ENCODE results near the gene UTRN.

The UTRN gene

DNA sequence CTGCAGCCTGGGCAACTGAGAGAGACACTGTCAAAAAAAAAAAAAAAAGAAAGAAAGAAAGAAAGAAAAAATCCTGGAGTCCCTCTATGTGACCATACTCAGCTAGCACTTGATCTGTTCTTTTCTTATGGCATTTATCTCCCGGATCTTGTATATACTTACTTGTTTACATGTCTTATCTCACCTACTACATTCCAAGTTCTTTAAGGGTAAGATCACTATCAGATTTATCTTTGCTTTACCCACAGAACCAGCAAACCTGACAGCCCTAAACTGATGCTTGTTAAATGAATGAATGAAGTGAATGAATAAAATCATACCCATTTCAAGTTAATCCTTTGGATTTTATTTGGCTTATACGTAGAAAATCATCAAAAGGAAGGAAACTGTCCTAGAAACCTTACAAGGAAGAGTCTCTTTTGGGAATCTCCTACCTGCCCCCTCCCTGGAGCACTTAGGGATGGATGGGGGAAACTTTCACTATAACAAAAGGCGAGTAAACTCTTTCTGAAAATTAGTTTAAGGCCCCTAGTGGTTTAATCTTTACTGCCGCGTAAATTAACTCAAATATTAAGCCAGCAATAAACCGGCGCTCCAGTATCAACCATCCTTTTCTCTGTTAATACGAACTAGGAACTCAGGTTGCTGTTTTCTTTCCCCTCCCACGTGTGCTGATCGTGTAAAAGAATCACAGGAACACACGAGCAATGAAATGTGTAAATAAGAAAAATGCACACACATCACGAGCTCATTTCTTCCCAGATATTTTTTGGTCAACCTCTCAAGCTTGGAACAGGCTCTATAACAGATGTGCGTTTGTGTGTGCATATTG is 1.3 kb upstream of the UTRN start:
- in situ Hi-C loops (cut with MboI; ENCODE audit: low sequenced_read_pairs), result no loop called here

GRCh38 chr6:144284478-144284782 is 705 bp upstream of the UTRN start:
- in situ Hi-C loops (cut with MboI; ENCODE audit: low sequenced_read_pairs), result no loop called here

DNA sequence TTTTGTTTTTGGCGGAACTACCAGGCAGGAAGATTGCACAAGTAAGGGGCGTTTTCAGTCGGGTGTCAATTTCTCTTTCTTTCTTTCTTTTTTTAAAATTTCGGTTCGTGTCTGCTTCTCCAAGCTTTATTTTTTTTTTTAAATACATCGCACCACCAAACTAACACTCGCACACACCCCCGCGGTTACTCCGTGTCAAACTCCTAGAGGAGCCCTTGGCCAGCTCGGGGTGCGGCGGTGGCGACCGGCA is 338 bp downstream of the UTRN start:
- in situ Hi-C loops (cut with MboI; ENCODE audit: low sequenced_read_pairs), result no loop called here

DNA sequence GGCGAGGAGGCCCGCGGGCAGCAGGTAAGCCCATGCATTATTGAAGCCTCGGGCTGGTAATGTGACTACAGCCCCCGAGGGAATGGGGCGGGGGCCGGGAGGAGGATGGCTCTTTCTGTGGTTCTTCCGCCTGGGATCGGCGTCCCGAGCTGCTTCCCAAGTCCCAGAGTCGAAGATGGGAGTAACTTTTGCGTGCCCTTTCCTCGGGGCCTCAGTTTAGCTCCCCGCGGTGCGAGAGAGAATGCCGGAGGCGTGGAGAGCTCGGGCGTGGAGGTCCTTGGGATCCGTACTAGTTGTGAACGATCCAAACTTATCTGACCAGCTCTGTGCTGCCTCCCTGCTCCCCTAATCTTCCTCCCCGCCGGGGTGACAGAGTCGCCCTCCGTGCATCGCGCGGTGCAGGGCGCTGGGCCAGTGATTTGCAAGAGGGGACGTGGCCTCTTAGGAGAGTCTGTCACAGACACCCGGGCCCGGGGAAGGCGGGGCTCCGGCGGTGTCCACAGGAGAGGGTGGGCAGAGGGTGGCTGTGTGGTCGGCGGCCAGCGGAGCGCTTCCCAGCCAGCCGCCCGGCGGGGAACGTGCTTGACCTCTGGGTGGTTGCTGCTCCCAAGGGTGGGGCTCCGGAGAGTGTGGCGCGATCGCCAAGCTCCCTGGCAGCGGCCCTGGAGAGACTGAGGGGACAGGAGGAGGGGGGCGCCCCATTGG is 815 bp downstream of the UTRN start:
- in situ Hi-C loops (cut with MboI; ENCODE audit: low sequenced_read_pairs), result no loop called here

- in situ Hi-C loops (cut with MboI; ENCODE audit: low sequenced_read_pairs), result no loop called here
Measured at GRCh38 chr6:144286503-144287393, 1.6 kb downstream of the UTRN start.

- in situ Hi-C loops (cut with MboI; ENCODE audit: low sequenced_read_pairs), result no loop called here
Measured at GRCh38 chr6:144289006-144289405, 3.9 kb downstream of the UTRN start.

- in situ Hi-C loops (cut with MboI; ENCODE audit: low sequenced_read_pairs), result no loop called here
Measured at GRCh38 chr6:144292372-144292771, 7.2 kb downstream of the UTRN start.

GRCh38 chr6:144294016-144294415 is 8.9 kb downstream of the UTRN start:
- in situ Hi-C loops (cut with MboI; ENCODE audit: low sequenced_read_pairs), result no loop called here

DNA sequence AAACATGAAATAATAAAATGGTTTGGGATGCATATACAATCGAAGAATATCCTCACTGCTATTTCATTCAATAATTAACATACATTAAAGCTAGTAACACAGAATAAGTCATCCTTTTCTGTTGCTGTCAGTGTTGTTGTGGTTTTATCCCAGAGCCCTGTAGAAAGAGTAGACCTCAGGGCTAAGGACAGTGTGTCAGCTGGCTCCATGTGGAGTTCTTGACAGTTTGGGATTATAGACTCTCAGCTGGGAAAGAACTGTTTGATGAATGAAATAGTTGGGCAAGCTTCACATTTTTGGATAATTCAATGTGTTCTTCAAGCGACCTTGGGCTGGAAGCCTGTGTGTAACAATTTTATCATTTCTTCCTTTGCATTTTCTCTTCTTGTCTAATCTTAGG is 10.1 kb downstream of the UTRN start:
- in situ Hi-C loops (cut with MboI; ENCODE audit: low sequenced_read_pairs), result no loop called here

GRCh38 chr6:144295981-144296767 is 11.0 kb downstream of the UTRN start:
- in situ Hi-C loops (cut with MboI; ENCODE audit: low sequenced_read_pairs), result no loop called here

GRCh38 chr6:144296973-144297372 is 11.8 kb downstream of the UTRN start:
- in situ Hi-C loops (cut with MboI; ENCODE audit: low sequenced_read_pairs), result no loop called here

DNA sequence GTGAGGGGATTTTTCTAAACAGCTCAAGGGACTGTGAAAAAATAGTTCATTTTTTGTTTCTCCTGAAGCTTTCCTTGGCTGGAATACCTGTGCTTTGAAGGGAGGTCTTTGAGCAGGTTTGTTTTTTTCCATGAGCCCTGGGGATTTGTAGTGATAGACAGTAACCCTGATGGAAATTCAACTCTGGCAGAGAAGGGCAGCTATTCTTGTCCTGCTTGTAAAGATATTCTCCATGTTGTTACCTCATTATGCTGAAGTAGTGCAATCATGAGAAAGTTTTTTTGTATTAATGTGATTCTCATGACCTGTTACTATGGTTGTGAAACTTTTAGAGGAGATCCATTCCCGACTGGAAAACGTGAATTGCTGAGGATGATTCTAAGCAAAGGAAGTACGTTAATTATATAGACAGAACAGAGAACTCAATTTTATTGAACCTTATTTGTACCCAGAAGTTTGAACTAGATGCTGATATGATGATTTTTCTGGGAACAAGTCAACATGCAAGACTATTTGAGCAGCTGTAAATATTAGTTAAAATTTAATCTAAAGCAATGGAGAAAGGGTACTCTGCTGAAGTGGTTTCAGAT is 12.5 kb downstream of the UTRN start:
- in situ Hi-C loops (cut with MboI; ENCODE audit: low sequenced_read_pairs), result no loop called here

DNA sequence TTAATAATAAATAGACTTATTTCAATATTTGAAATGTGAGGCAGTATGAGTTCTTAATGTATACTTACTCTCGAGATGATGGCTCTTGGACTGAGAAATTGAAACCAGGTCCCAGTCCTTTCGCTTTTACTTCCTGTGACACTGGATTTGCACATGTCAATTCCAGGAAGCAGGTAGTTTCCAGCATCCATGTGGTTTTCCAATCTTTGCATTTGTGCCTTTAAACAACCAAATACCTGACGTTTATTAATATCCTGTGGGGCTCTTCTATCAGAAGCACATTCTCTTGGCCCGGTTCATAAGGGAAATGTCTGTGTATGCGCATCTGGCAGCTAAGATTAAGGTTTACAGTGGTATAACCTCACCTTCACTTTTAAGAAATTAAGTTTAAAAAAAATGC is 13.1 kb downstream of the UTRN start:
- in situ Hi-C loops (cut with MboI; ENCODE audit: low sequenced_read_pairs), result no loop called here

DNA sequence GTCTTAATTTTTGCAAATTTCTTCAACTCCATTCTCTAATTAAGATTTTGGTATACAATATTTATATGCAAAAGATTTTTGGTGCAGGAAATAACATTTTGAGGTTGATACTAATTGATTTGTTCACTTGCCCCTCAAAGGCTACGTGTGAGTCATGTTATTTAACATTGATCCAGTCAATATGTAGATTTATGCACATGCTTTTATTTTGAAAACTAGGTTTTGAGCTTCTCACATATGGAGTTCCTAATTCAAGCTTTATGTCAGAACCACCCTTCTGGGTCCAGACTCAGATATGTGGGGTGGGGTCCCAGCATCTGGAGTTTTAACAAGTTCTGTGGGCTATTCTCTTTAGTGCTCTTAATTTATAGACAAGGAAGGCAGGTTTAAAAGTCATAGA is 13.8 kb downstream of the UTRN start:
- in situ Hi-C loops (cut with MboI; ENCODE audit: low sequenced_read_pairs), result no loop called here

DNA sequence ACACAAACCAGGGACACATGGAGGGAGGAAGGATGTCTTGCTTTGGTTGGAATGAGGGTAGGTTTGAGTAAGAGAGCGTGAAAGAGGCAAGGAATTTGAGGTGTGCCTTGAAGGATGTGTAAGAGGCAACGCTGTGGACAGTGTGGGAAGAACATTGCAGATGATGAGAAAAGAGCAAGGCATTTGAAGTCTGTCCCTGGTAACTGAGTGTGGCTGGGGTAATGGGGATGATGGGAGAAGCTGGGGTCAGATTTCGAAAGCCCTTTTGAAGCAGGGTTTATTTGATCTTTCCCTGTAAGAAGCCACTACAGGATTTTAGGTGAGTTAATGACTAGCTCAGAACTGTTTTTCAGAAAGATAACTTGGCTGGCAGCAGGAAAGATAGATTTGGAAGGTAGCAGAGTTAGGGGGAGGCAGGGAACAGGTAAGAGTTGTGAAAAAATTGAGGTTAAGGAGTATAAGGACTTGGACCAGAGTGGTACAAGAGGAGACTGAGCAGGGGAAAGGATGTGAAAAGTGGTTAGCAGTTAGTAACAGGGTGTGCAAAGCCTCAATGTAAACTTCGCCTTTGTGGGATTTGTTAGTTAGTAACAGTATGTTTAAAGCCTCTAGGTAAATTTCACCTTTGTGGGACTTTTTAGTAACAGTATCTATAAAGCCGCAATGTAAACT is 17.7 kb downstream of the UTRN start:
- in situ Hi-C loops (cut with MboI; ENCODE audit: low sequenced_read_pairs), result no loop called here

DNA sequence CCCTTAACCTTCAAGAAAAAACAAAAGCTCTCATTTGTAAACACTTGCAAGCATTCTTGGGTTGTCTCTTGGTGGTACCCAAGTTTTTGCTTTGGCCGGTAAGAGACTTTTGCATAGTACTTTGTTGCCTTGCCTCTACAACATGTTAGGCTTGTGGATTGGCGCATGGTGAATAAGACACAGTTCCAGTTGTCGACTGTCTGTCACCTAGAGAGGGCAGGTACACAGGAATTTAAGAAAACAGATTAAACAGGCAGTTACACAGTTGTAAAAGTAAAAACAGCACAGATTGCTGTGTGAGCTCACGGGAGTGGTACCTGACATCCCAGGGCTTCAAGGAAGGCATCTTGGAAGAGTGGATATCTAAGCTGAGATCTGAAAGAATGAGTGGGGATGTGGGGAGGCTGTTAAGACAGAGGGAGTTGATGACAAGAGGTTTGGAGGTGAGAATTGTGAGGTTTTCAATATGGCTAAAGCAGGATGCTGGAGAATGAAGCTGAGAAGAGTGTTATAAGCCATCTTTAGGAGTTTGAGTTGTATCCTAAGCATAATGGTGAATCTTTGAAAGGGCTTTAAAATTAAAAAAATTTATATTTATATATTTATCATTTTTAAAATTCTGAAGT is 19.2 kb downstream of the UTRN start:
- in situ Hi-C loops (cut with MboI; ENCODE audit: low sequenced_read_pairs), result no loop called here

DNA sequence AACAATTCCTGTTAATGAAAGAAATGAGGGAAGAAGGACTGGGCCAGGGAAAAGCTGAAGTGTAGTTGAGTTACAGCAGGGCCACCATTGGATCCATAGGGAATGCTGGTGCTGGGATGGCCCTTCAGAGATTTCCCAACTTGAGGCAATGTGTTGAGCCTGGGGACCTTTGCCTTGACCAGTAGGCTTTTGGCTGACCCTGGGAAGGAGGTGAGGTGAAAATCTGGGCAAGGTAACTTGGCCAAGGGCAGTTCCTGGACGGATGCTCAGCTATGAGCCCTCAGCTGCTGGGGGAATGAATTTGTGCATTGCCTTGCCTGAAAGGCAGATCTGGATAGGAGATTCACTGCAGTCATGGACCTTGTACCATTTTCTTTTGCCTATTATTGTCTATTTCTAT is 20.4 kb downstream of the UTRN start:
- in situ Hi-C loops (cut with MboI; ENCODE audit: low sequenced_read_pairs), result no loop called here

DNA sequence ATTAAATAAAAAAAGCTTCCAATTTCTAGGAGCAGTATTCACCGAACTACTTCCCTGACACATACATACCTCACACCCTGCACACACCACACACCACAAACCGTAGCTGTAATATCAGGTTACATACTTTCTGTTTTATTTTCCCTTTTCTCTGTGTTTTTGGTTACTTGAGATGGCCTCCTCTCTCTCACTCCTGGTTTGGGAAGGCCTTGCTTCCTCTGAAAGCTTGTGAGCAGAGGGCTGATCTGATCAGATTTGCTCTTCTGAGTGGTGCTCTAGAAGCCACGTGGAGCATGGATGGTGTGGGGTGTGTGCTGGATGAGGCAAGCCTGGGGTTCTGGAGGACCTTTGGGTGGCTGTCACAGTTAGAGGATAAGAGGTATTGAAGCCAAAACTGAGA is 20.9 kb downstream of the UTRN start:
- in situ Hi-C loops (cut with MboI; ENCODE audit: low sequenced_read_pairs), result no loop called here

DNA sequence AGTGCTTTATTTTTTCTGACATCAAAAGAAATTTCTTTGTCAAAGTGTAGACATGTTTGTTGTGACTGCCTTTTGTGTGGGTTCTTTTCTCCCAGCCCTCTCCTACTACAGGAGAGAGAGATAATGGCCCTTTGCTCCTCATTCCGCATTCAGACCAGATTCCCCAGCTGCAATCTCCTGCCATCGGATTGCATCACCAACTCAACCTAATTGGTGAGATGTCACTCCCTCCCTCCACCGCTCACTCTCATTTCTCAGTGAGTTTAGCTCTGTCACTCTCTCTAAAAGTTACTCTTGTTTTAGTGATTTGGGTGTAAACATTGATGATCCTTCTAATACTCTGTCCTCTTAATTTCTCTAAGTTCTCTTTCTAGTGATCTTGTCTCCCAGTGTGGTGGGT is 22.7 kb downstream of the UTRN start:
- in situ Hi-C loops (cut with MboI; ENCODE audit: low sequenced_read_pairs), result no loop called here

DNA sequence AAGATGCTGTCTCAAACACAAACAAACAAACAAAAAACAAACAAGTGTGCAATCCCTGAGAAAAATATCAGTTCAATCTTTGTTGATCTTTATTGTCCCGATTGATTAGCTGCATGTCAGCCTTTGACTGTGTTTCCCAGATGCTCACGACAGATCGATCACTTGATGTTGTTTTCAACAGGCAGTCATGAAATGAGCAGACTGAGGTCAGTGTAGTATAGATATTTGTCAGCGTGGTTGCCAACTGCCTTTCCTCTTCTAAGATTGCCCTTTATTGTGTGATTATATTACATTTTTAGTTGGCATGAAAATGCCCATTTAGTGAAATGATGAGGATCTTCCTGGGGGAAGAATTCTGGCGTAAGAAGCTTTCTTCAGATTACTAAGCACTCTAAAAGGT is 25.6 kb downstream of the UTRN start:
- in situ Hi-C loops (cut with MboI; ENCODE audit: low sequenced_read_pairs), result no loop called here
